ENCODE measurements around the gene LRCH1.
A peak's percentile ranks its signal among the peaks of the same experiment; 100 is the strongest.

LRCH1 gene

GRCh38 chr13:46604226-46604990 lies 51.4 kb downstream of the LRCH1 start:
- Histone ChIP-seq H3K4me3 (ENCODE audit: control insufficient read depth in 1 of 7, extremely low read depth in 1 of 7, insufficient read depth in 4 of 7, low read depth in 2 of 7, low read length in 6 of 7) (no peak overlapping the region), H3K4me1 (ENCODE audit: control extremely low read depth in 1 of 4, control insufficient read depth in 4 of 4, insufficient read depth in 4 of 4, low read length in 3 of 4) (peaks cover 21 to 76% (median 57%) of the 10 kb centered on the region in 4 experiments), H3K27ac (ENCODE audit: insufficient read depth in 1 of 2, low read depth in 1 of 2, low read length in 2 of 2, poor library complexity in 1 of 2, severe bottlenecking in 2 of 2) (no peak overlapping the region), H3K27me3 (replicated peaks in 2 of 5; ENCODE audit: control insufficient read depth in 4 of 5, insufficient read depth in 5 of 5, low read length in 4 of 5) (no peaks in the 10 kb centered on the region), H3K36me3 (ENCODE audit: control insufficient read depth in 4 of 4, insufficient read depth in 4 of 4, low read length in 3 of 4) (no peaks in the 10 kb centered on the region), H3K9me3 (ENCODE audit: control extremely low read depth in 1 of 5, control insufficient read depth in 4 of 5, insufficient read depth in 2 of 5, low read depth in 1 of 5, low read length in 4 of 5) (no peaks in the 10 kb centered on the region)
- WGBS (ENCODE audit: insufficient coverage), result 96% methylated on average over 3 of the region's 5 CpGs
- DNase-seq, result no peak
- CTCF ChIA-PET, result interaction anchor here (1.0 to 3.3 kb wide), 6 partner anchors 11 to 117 kb away, joined by 3 to 15 read pairs (median 6); partner anchors contain the start of gene LRCH1
- POLR2A ChIA-PET, result interaction anchor here (0.6 kb wide), 1 partner anchor 1380 kb away, joined by 3 read pairs; no protein-coding TSS in a partner anchor

- 100% methylated on average over 2 of the region's 4 CpGs for WGBS (ENCODE audit: insufficient coverage)
- Histone ChIP-seq H3K27me3 (replicated peaks in 2 of 5; ENCODE audit: control insufficient read depth in 4 of 5, insufficient read depth in 5 of 5, low read length in 4 of 5) (no peaks in the 10 kb centered on the region), H3K36me3 (ENCODE audit: control insufficient read depth in 4 of 4, insufficient read depth in 4 of 4, low read length in 3 of 4) (no peaks in the 10 kb centered on the region), H3K4me3 (ENCODE audit: control insufficient read depth in 1 of 7, extremely low read depth in 1 of 7, insufficient read depth in 4 of 7, low read depth in 2 of 7, low read length in 6 of 7) (no peak overlapping the region), H3K9me3 (ENCODE audit: control extremely low read depth in 1 of 5, control insufficient read depth in 4 of 5, insufficient read depth in 2 of 5, low read depth in 1 of 5, low read length in 4 of 5) (no peaks in the 10 kb centered on the region), H3K4me1 (ENCODE audit: control extremely low read depth in 1 of 4, control insufficient read depth in 4 of 4, insufficient read depth in 4 of 4, low read length in 3 of 4) (peaks cover 21 to 78% (median 59%) of the 10 kb centered on the region in 4 experiments), H3K27ac (ENCODE audit: insufficient read depth in 1 of 2, low read depth in 1 of 2, low read length in 2 of 2, poor library complexity in 1 of 2, severe bottlenecking in 2 of 2) (no peak overlapping the region)
- DNase-seq, result no peak
- CTCF ChIA-PET, result interaction anchor here (0.6 to 1.9 kb wide), 2 partner anchors 84 to 116 kb away, joined by 3 to 7 read pairs; no protein-coding TSS in a partner anchor
- POLR2A ChIA-PET, result no interaction called here
Measured at GRCh38 chr13:46605076-46605824, 52.3 kb downstream of the LRCH1 start.

- Histone ChIP-seq H3K4me3 (ENCODE audit: control insufficient read depth in 1 of 7, extremely low read depth in 1 of 7, insufficient read depth in 4 of 7, low read depth in 2 of 7, low read length in 6 of 7) (peak overlapping the region in 1 of 7 experiments; percentile 46), H3K27ac (ENCODE audit: insufficient read depth in 1 of 2, low read depth in 1 of 2, low read length in 2 of 2, poor library complexity in 1 of 2, severe bottlenecking in 2 of 2) (peak overlapping the region in 1 of 2 experiments; percentile 29), H3K9me3 (ENCODE audit: control extremely low read depth in 1 of 5, control insufficient read depth in 4 of 5, insufficient read depth in 2 of 5, low read depth in 1 of 5, low read length in 4 of 5) (no peaks in the 10 kb centered on the region), H3K4me1 (ENCODE audit: control extremely low read depth in 1 of 4, control insufficient read depth in 4 of 4, insufficient read depth in 4 of 4, low read length in 3 of 4) (peaks cover 21 to 78% (median 58%) of the 10 kb centered on the region in 4 experiments), H3K27me3 (replicated peaks in 2 of 5; ENCODE audit: control insufficient read depth in 4 of 5, insufficient read depth in 5 of 5, low read length in 4 of 5) (no peaks in the 10 kb centered on the region), H3K36me3 (ENCODE audit: control insufficient read depth in 4 of 4, insufficient read depth in 4 of 4, low read length in 3 of 4) (no peaks in the 10 kb centered on the region)
- no CpG with 5 or more reads among the region's 3 CpGs for WGBS (ENCODE audit: insufficient coverage)
- DNase-seq, result peak in 2 of 3 donors; percentile 74 to 85
- ChIA-PET CTCF (interaction anchor here (0.6 kb wide), 1 partner anchor 83 kb away, joined by 3 read pairs; no protein-coding TSS in a partner anchor), POLR2A (no interaction called here)
Measured at GRCh38 chr13:46605825-46606554, 53.0 kb downstream of the LRCH1 start.

- peak overlapping the region in 1 of 2 experiments; percentile 29 for H3K27ac ChIP-seq (ENCODE audit: insufficient read depth in 1 of 2, low read depth in 1 of 2, low read length in 2 of 2, poor library complexity in 1 of 2, severe bottlenecking in 2 of 2)
- H3K9me3 ChIP-seq (ENCODE audit: control extremely low read depth in 1 of 5, control insufficient read depth in 4 of 5, insufficient read depth in 2 of 5, low read depth in 1 of 5, low read length in 4 of 5), result no peaks in the 10 kb centered on the region
- POLR2A ChIA-PET, result no interaction called here
- CTCF ChIA-PET, result no interaction called here
- peaks cover 20 to 74% (median 55%) of the 10 kb centered on the region in 4 experiments for H3K4me1 ChIP-seq (ENCODE audit: control extremely low read depth in 1 of 4, control insufficient read depth in 4 of 4, insufficient read depth in 4 of 4, low read length in 3 of 4)
- 14% methylated on average over 3 of the region's 3 CpGs for WGBS (ENCODE audit: insufficient coverage)
- no peaks in the 10 kb centered on the region for H3K36me3 ChIP-seq (ENCODE audit: control insufficient read depth in 4 of 4, insufficient read depth in 4 of 4, low read length in 3 of 4)
- H3K4me3 ChIP-seq (ENCODE audit: control insufficient read depth in 1 of 7, extremely low read depth in 1 of 7, insufficient read depth in 4 of 7, low read depth in 2 of 7, low read length in 6 of 7), result peak overlapping the region in 3 of 7 experiments; percentile 30 to 50 (median 46)
- peak in 2 of 3 donors; percentile 37 to 63 for DNase-seq
- H3K27me3 ChIP-seq (replicated peaks in 2 of 5; ENCODE audit: control insufficient read depth in 4 of 5, insufficient read depth in 5 of 5, low read length in 4 of 5), result no peaks in the 10 kb centered on the region
Measured at GRCh38 chr13:46606970-46607369, 54.0 kb downstream of the LRCH1 start.

- Histone ChIP-seq H3K36me3 (ENCODE audit: control insufficient read depth in 4 of 4, insufficient read depth in 4 of 4, low read length in 3 of 4) (no peaks in the 10 kb centered on the region), H3K4me3 (ENCODE audit: control insufficient read depth in 1 of 7, extremely low read depth in 1 of 7, insufficient read depth in 4 of 7, low read depth in 2 of 7, low read length in 6 of 7) (no peak overlapping the region), H3K9me3 (ENCODE audit: control extremely low read depth in 1 of 5, control insufficient read depth in 4 of 5, insufficient read depth in 2 of 5, low read depth in 1 of 5, low read length in 4 of 5) (no peaks in the 10 kb centered on the region), H3K4me1 (ENCODE audit: control extremely low read depth in 1 of 4, control insufficient read depth in 4 of 4, insufficient read depth in 4 of 4, low read length in 3 of 4) (peaks cover 18 to 77% (median 57%) of the 10 kb centered on the region in 4 experiments), H3K27ac (ENCODE audit: insufficient read depth in 1 of 2, low read depth in 1 of 2, low read length in 2 of 2, poor library complexity in 1 of 2, severe bottlenecking in 2 of 2) (no peak overlapping the region), H3K27me3 (replicated peaks in 2 of 5; ENCODE audit: control insufficient read depth in 4 of 5, insufficient read depth in 5 of 5, low read length in 4 of 5) (no peaks in the 10 kb centered on the region)
- ChIA-PET CTCF (no interaction called here), POLR2A (no interaction called here)
- DNase-seq, result peak in 1 of 3 donors; percentile 45
- 77% methylated on average over 6 of the region's 9 CpGs for WGBS (ENCODE audit: insufficient coverage)
Measured at GRCh38 chr13:46607768-46608564, 55.0 kb downstream of the LRCH1 start.

- no peak overlapping the region for H3K27ac ChIP-seq (ENCODE audit: insufficient read depth in 1 of 2, low read depth in 1 of 2, low read length in 2 of 2, poor library complexity in 1 of 2, severe bottlenecking in 2 of 2)
- DNase-seq, result no peak
- H3K36me3 ChIP-seq (ENCODE audit: control insufficient read depth in 4 of 4, insufficient read depth in 4 of 4, low read length in 3 of 4), result no peaks in the 10 kb centered on the region
- ChIA-PET CTCF (interaction anchor here (1.2 kb wide), 1 partner anchor 57 kb away, joined by 4 read pairs; no protein-coding TSS in a partner anchor), POLR2A (interaction anchor here (0.6 kb wide), 1 partner anchor 9 kb away, joined by 3 read pairs; no protein-coding TSS in a partner anchor)
- H3K9me3 ChIP-seq (ENCODE audit: control extremely low read depth in 1 of 5, control insufficient read depth in 4 of 5, insufficient read depth in 2 of 5, low read depth in 1 of 5, low read length in 4 of 5), result no peaks in the 10 kb centered on the region
- peaks cover 18 to 76% (median 57%) of the 10 kb centered on the region in 4 experiments for H3K4me1 ChIP-seq (ENCODE audit: control extremely low read depth in 1 of 4, control insufficient read depth in 4 of 4, insufficient read depth in 4 of 4, low read length in 3 of 4)
- WGBS (ENCODE audit: insufficient coverage), result 100% methylated on average over 2 of the region's 4 CpGs
- H3K4me3 ChIP-seq (ENCODE audit: control insufficient read depth in 1 of 7, extremely low read depth in 1 of 7, insufficient read depth in 4 of 7, low read depth in 2 of 7, low read length in 6 of 7), result no peak overlapping the region
- no peaks in the 10 kb centered on the region for H3K27me3 ChIP-seq (replicated peaks in 2 of 5; ENCODE audit: control insufficient read depth in 4 of 5, insufficient read depth in 5 of 5, low read length in 4 of 5)
Measured at GRCh38 chr13:46609052-46609451, 56.1 kb downstream of the LRCH1 start.

All from common myeloid progenitor, CD34-positive (primary cell).